ENCODE measurements around the gene PDZK1. TPM values are rescaled to one million over a fixed set of nuclear protein-coding genes. Genes with fewer than 3 reads are reported as not detected.

PDZK1 gene
- total RNA-seq, 4 donors from 2014 or later, result 0.35 TPM; not detected in 3

DNA sequence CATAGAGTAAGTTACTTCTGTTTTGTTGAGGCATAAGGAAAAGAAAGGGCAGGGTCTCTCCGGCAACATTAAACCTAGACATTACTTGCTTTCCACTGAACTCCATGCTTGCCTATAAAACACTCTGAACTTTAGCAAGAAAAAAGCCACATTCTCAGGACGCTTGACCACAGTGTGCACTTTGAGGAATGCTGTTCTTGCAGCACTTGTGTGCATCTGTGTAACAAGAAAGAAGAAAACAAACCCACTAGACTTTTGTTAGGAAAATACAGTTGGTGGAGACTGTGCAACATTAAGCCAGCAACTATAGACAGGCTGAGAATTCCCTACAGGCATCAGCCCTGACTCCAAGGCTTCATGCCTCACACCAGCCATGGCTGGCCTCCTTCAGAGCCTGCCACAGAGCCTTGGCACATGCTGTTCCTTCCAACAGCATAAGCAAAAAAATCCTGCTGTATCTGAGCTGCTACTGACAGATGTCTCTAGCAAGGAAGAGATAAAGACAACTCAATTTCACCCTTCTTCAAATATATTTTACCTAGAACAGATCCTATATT lies 5.8 kb downstream of the PDZK1 start:
- H3K4me1 ChIP-seq, result no peaks in the 10 kb centered on the region
- no peaks in the 10 kb centered on the region for H3K9me3 ChIP-seq
- intact Hi-C loops (cut with DNase I; ENCODE audit: low total_unique reads), result no loop called here
- H3K36me3 ChIP-seq, result no peaks in the 10 kb centered on the region
- no peak for DNase-seq
- no peak overlapping the region for H3K4me3 ChIP-seq
- no peaks in the 10 kb centered on the region for H3K27me3 ChIP-seq
- no peak overlapping the region for H3K27ac ChIP-seq
- TF ChIP-seq, protein P1, sequence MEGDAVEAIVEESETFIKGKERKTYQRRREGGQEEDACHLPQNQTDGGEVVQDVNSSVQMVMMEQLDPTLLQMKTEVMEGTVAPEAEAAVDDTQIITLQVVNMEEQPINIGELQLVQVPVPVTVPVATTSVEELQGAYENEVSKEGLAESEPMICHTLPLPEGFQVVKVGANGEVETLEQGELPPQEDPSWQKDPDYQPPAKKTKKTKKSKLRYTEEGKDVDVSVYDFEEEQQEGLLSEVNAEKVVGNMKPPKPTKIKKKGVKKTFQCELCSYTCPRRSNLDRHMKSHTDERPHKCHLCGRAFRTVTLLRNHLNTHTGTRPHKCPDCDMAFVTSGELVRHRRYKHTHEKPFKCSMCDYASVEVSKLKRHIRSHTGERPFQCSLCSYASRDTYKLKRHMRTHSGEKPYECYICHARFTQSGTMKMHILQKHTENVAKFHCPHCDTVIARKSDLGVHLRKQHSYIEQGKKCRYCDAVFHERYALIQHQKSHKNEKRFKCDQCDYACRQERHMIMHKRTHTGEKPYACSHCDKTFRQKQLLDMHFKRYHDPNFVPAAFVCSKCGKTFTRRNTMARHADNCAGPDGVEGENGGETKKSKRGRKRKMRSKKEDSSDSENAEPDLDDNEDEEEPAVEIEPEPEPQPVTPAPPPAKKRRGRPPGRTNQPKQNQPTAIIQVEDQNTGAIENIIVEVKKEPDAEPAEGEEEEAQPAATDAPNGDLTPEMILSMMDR (IDR thresholded peaks at IDR 0.05), result no peak
- TF ChIP-seq POLR2A (IDR thresholded peaks at IDR 0.05), result no peak

GRCh38 chr1:145696630-145696960 lies 10.6 kb downstream of the PDZK1 start:
- intact Hi-C loops (cut with DNase I; ENCODE audit: low total_unique reads), result no loop called here
- TF ChIP-seq, protein P1 (IDR thresholded peaks at IDR 0.05), result no peak
- TF ChIP-seq POLR2A (IDR thresholded peaks at IDR 0.05), result no peak
- Histone ChIP-seq H3K4me1 (no peaks in the 10 kb centered on the region), H3K9me3 (no peaks in the 10 kb centered on the region), H3K4me3 (no peak overlapping the region), H3K27ac (no peak overlapping the region), H3K36me3 (no peaks in the 10 kb centered on the region), H3K27me3 (no peaks in the 10 kb centered on the region)
- no peak for DNase-seq

DNA sequence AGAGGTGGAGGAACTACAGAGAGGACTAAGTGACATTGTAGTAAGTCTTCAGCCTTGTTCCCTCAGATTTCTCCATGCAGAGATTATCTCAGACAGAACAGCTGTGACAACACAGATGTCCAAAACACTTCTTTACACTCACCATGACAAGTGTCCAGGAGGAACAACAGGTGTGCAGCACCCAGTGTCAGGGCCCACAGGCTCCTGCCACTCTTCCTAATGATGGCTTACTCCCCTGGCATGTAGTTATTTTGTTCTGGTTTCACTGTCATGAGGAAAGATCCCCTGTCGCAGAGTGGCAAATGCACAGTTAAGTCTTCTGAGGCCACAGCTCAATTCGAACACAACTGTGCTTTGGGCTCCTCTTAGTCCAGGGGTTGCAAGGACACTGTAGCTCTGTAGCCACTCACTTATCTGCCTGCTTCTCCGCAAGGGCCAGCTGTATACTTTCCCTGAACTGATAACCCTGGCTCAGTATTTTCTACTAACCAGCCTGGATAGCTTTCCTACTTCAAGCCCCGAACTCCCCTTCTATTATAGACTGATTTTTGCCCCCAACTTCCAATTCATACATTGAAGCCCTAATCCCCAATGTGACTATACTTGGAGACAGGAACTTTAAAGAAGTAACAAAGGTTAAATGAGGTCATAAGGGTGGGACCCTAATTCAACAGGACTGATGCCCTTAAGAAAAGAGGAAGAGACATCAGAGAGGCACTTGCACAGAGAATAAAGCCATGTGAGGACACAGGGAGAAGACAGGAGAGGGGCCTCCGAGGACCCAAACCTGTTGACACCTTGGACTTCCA lies 11.1 kb downstream of the PDZK1 start:
- TF ChIP-seq, protein P1 (IDR thresholded peaks at IDR 0.05), result no peak
- TF ChIP-seq POLR2A (IDR thresholded peaks at IDR 0.05), result no peak
- H3K36me3 ChIP-seq, result no peaks in the 10 kb centered on the region
- H3K9me3 ChIP-seq, result no peaks in the 10 kb centered on the region
- H3K27me3 ChIP-seq, result no peaks in the 10 kb centered on the region
- no peaks in the 10 kb centered on the region for H3K4me1 ChIP-seq
- H3K4me3 ChIP-seq, result no peak overlapping the region
- intact Hi-C loops (cut with DNase I; ENCODE audit: low total_unique reads), result no loop called here
- no peak overlapping the region for H3K27ac ChIP-seq
- no peak for DNase-seq

- no peak for TF ChIP-seq POLR2A (IDR thresholded peaks at IDR 0.05)
- Histone ChIP-seq H3K27ac (no peak overlapping the region), H3K27me3 (no peaks in the 10 kb centered on the region), H3K36me3 (no peaks in the 10 kb centered on the region), H3K4me1 (no peaks in the 10 kb centered on the region), H3K9me3 (no peaks in the 10 kb centered on the region), H3K4me3 (no peak overlapping the region)
- intact Hi-C loops (cut with DNase I; ENCODE audit: low total_unique reads), result no loop called here
- DNase-seq, result no peak
These were observed 14.3 kb downstream of the PDZK1 start for GRCh38 chr1:145692785-145693443.

DNA sequence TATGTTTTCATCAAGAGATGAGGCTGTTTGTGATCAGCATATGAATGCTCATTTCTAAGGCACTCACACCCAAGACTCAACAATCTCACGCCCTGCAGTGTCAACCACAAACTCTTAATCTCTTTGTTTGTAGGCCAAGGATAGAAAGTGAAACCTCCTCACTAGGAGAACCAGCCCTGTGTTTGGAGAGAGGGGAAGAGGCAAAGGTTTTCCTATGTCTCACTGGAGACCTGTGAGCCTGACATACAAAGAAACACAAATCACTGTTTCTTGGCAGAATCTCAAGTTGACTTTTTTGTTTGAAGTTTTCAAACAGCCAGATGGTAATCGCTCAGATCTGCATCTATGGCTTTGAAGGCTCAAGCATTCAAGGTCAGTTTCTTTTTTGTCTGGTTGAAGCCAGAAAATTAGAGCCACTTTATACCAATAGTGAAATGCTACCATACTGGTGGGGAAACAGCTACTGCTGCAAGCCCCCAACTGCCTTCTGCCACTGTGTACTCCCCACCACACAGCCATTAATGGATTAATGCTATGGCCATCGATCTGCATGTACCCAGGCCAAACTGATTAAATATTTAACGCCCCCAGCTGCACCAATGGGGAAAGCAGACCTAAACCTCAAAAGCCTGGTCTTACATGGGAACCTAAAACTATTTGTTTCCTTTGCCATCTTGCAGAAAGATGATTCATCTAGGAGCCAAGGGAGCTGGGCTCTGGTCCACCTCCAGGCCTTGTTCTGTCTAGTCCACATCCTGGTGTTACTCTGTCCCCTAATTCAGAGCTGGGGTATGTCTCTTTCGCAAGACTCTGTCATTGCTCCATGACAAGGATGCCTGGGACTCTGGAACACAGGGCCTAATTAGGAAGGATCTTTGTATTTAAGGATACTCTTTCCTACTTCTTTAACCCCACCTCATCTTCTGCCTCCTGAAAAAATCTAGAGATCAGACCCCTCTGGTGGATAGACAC lies 16.3 kb downstream of the PDZK1 start:
- no peaks in the 10 kb centered on the region for H3K9me3 ChIP-seq
- no peak for DNase-seq
- H3K4me1 ChIP-seq, result no peaks in the 10 kb centered on the region
- H3K4me3 ChIP-seq, result no peak overlapping the region
- H3K27me3 ChIP-seq, result no peaks in the 10 kb centered on the region
- H3K27ac ChIP-seq, result no peak overlapping the region
- TF ChIP-seq POLR2A (IDR thresholded peaks at IDR 0.05), result no peak
- H3K36me3 ChIP-seq, result no peaks in the 10 kb centered on the region
- intact Hi-C loops (cut with DNase I; ENCODE audit: low total_unique reads), result no loop called here
